Activated CD4-positive, alpha-beta memory T cell treated with anti-CD3 and anti-CD28 coated beads for 36 hours (primary cell): ENCODE measurements around the gene SNX30. TPM values are rescaled to one million over a fixed set of nuclear protein-coding genes. Genes with fewer than 3 reads are reported as not detected.

ENCODE experiments used
- CTCF ChIA-PET: fragments of 350-600 bp; sonication (Branson Sonifier 250); formaldehyde crosslinking; loops from one replicate; lab custom pipeline; 2021; ENCODE audit warnings: antibody characterized with exemption, inconsistent platforms; lab: Charles Lee
- POLR2A ChIA-PET: fragments of 350-600 bp; sonication (Branson Sonifier 250); formaldehyde crosslinking; loops from one replicate; lab custom pipeline; 2021; ENCODE audit warnings: antibody characterized with exemption; lab: Charles Lee
- DNase-seq: peaks from one replicate; pipeline ENCODE4 v3.0.0-alpha.2; 2020
- H3K27ac Mint-ChIP-seq: one replicate; pipeline ENCODE4 v1.8.0; 2021; ENCODE audit warnings: mixed read lengths
- H3K27me3 Mint-ChIP-seq: one replicate; pipeline ENCODE4 v1.8.0; 2021; ENCODE audit warnings: mixed read lengths
- H3K36me3 Mint-ChIP-seq: one replicate; pipeline ENCODE4 v1.8.0; 2021; ENCODE audit warnings: mixed read lengths
- H3K4me1 Mint-ChIP-seq: one replicate; pipeline ENCODE4 v1.8.0; 2021; ENCODE audit warnings: low read depth, mixed read lengths
- H3K4me3 Mint-ChIP-seq: one replicate; pipeline ENCODE4 v1.8.0; 2021; ENCODE audit warnings: mild to moderate bottlenecking, mixed read lengths
- H3K9me3 Mint-ChIP-seq: one replicate; pipeline ENCODE4 v1.8.0; 2021; ENCODE audit warnings: mixed read lengths
- intact Hi-C: fragments of 100-400 bp; cut with micrococcal nuclease; formaldehyde crosslinking; loops from one replicate; pipeline ENCODE4 v1.15.1; 2023
- total RNA-seq, 2 experiments: library from RNA; stranded (reverse); gene quantifications; one replicate each; pipeline ENCODE4 v1.2.3, GENCODE V29; 2021

The SNX30 gene, protein sequence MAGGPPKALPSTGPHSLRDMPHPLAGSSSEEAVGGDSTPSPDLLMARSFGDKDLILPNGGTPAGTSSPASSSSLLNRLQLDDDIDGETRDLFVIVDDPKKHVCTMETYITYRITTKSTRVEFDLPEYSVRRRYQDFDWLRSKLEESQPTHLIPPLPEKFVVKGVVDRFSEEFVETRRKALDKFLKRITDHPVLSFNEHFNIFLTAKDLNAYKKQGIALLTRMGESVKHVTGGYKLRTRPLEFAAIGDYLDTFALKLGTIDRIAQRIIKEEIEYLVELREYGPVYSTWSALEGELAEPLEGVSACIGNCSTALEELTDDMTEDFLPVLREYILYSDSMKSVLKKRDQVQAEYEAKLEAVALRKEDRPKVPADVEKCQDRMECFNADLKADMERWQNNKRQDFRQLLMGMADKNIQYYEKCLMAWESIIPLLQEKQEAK
- 1 to 10 TPM; 4.4 to 4.8 TPM for total RNA-seq

DNA sequence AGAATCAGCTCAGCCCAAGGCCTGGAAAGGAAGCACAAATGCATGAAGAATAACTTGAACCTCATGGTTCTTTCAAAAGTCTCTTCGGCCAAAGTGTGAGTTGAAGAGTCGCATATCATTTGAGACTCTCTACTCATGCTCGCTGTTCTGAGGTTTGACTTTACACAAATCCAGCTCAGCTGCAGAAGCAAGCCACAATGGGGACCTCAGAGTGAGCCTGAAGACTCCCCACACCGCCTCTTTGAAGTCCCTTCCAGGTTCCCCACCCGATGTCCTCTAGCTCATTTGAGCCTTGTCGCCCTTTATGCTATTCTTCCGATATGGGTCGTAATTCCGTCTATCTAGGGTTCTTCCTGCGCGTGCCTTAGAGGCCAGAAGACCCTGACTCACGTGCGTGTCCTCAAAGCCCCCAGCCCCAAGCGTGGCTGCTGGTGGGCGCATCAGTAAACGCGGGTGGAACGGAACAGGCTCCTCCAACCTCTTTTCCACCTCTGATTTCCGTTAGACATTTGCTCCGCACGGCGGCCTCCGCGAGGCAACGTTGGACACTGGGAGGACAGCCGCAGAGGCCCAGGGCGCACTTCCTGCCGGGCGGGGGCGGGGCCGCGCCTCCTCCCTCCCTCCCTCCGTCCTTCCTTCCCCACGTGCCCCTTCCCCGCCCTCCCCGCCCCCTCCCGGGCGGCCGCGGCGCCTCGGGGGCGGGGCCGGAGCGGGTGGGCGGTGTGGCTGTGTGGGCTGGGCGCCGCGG is at the start of gene SNX30:
Gene SNX30, plus strand, starts transcription at position 745 of the 748 bp plus-strand sequence. CDS start 242 bp downstream, outside the sequence.
- H3K4me3 Mint-ChIP-seq: peak within 1 kb of the TSS; percentile 76
- intact Hi-C loops: loop anchor here (1.0 to 10.0 kb wide), 7 partner anchors 32 to 1119 kb away; partner anchors contain the start of genes DNAJC25, INIP, KIAA1958 and PTBP3

GRCh38 chr9:112703304-112703703 is 47.3 kb upstream of the SNX30 start:
- intact Hi-C loops: no loop called here
- peaks cover 7% of the 10 kb centered on the region for H3K36me3 Mint-ChIP-seq
- CTCF ChIA-PET: interaction anchor here (1.4 kb wide), 1 partner anchor 90 kb away, joined by 4 read pairs; no protein-coding TSS in a partner anchor

More for the DNA sequence above, at the start of gene SNX30:
- ChIA-PET CTCF (interaction anchor here (1.0 to 1.8 kb wide), 5 partner anchors 31 to 69 kb away, joined by 3 to 7 read pairs (median 4); no protein-coding TSS in a partner anchor), POLR2A (interaction anchor here (0.5 to 1.2 kb wide), 2 partner anchors 32 to 441 kb away, joined by 4 to 7 read pairs; partner anchors contain the start of gene INIP)
- H3K4me1 Mint-ChIP-seq: peaks cover 55% of the 10 kb centered on the region
- H3K9me3 Mint-ChIP-seq: no peaks in the 10 kb centered on the region
- H3K36me3 Mint-ChIP-seq: no peaks in the 10 kb centered on the region
- H3K27ac Mint-ChIP-seq: peak within 1 kb of the TSS; percentile 78
- H3K27me3 Mint-ChIP-seq: no peaks in the 10 kb centered on the region
- peak; percentile 87 for DNase-seq

DNA sequence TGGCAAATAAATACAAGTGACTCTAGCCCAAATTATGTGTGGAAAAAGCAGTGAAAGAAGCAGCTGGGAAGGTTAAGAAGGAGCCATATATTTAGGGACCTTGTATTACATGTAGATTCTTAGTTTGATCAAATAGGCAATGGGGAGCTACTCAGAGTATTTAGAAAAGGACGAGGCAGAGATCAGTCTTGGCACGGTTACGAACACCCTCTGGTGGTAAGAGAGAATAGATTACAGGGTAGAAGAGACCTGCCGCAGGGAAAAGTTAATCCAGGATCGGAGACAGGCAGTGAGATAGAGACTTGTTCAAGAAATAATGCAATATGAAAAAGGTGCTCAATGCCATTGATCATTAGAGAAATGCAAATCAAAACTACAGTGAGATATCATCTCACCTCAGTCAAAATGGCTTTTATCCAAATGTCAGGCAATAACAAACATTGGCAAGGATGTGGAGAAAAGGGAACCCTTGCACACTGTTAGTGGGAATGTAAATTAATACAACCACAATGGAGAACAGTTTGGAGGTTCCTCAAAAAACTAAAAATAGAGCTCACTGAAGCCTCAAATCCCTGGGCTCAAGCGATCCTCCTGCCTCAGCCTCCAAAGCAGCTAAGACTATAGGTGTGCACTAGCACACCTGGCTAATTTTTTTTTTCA is 44.7 kb upstream of the SNX30 start:
- intact Hi-C loops: no loop called here
- ChIA-PET CTCF (no interaction called here), POLR2A (no interaction called here)
- DNase-seq: no peak
- Mint-ChIP-seq H3K4me3 (no peak overlapping the region), H3K4me1 (peaks cover 31% of the 10 kb centered on the region), H3K27ac (no peak overlapping the region), H3K36me3 (no peaks in the 10 kb centered on the region), H3K27me3 (no peaks in the 10 kb centered on the region), H3K9me3 (no peaks in the 10 kb centered on the region)

More at GRCh38 chr9:112703304-112703703, 47.3 kb upstream of the SNX30 start:
- no peak for DNase-seq
- H3K27ac Mint-ChIP-seq: no peak overlapping the region
- POLR2A ChIA-PET: no interaction called here
- peaks cover 32% of the 10 kb centered on the region for H3K4me1 Mint-ChIP-seq
- no peaks in the 10 kb centered on the region for H3K9me3 Mint-ChIP-seq
- no peaks in the 10 kb centered on the region for H3K27me3 Mint-ChIP-seq
- no peak overlapping the region for H3K4me3 Mint-ChIP-seq

- H3K36me3 Mint-ChIP-seq: peaks cover 16% of the 10 kb centered on the region
- H3K4me1 Mint-ChIP-seq: peaks cover 42% of the 10 kb centered on the region
- H3K9me3 Mint-ChIP-seq: no peaks in the 10 kb centered on the region
- no peak for DNase-seq
- H3K27ac Mint-ChIP-seq: no peak overlapping the region
- H3K27me3 Mint-ChIP-seq: no peaks in the 10 kb centered on the region
- ChIA-PET POLR2A (no interaction called here), CTCF (interaction anchor here (1.8 kb wide), 1 partner anchor 613 kb away, joined by 5 read pairs; no protein-coding TSS in a partner anchor)
- H3K4me3 Mint-ChIP-seq: no peak overlapping the region
- intact Hi-C loops: loop anchor here (10.0 kb wide), 1 partner anchor 796 kb away; no protein-coding TSS in a partner anchor
These were observed 39.4 kb upstream of the SNX30 start for GRCh38 chr9:112711050-112711689.

- POLR2A ChIA-PET: no interaction called here
- intact Hi-C loops: loop anchor here (10.0 kb wide), 1 partner anchor 798 kb away; no protein-coding TSS in a partner anchor
- H3K36me3 Mint-ChIP-seq: peaks cover 19% of the 10 kb centered on the region
- H3K27ac Mint-ChIP-seq: no peak overlapping the region
- no peaks in the 10 kb centered on the region for H3K27me3 Mint-ChIP-seq
- no peak overlapping the region for H3K4me3 Mint-ChIP-seq
- peaks cover 48% of the 10 kb centered on the region for H3K4me1 Mint-ChIP-seq
- CTCF ChIA-PET: interaction anchor here (0.5 kb wide), 1 partner anchor 626 kb away, joined by 3 read pairs; no protein-coding TSS in a partner anchor
- no peaks in the 10 kb centered on the region for H3K9me3 Mint-ChIP-seq
- DNase-seq: no peak
These were observed 37.9 kb upstream of the SNX30 start for GRCh38 chr9:112712678-112713077.

GRCh38 chr9:112717661-112718331 is 32.8 kb upstream of the SNX30 start, which contains the start of gene INIP:
Gene INIP (minus strand): TSS chr9:112718117. CDS start chr9:112716485, 1,632 bp downstream.
- Mint-ChIP-seq H3K36me3 (peaks cover 10% of the 10 kb centered on the region), H3K9me3 (no peaks in the 10 kb centered on the region), H3K4me3 (peak within 1 kb of the TSS; percentile 90), H3K27ac (peak within 1 kb of the TSS; percentile 93), H3K4me1 (peaks cover 35% of the 10 kb centered on the region), H3K27me3 (no peaks in the 10 kb centered on the region)
- DNase-seq: peak; percentile 99
- ChIA-PET CTCF (interaction anchor here (0.6 to 3.8 kb wide), 10 partner anchors 14 to 955 kb away, joined by 3 to 22 read pairs (median 4); partner anchors contain the start of gene HSDL2), POLR2A (interaction anchor here (0.8 to 2.2 kb wide), 7 partner anchors 10 to 338 kb away, joined by 3 to 9 read pairs (median 7); partner anchors contain the start of genes HSDL2 and KIAA1958)
- intact Hi-C loops: loop anchor here (1.0 to 10.0 kb wide), 9 partner anchors 33 to 803 kb away; partner anchors contain the start of genes KIAA1958 and SNX30

DNA sequence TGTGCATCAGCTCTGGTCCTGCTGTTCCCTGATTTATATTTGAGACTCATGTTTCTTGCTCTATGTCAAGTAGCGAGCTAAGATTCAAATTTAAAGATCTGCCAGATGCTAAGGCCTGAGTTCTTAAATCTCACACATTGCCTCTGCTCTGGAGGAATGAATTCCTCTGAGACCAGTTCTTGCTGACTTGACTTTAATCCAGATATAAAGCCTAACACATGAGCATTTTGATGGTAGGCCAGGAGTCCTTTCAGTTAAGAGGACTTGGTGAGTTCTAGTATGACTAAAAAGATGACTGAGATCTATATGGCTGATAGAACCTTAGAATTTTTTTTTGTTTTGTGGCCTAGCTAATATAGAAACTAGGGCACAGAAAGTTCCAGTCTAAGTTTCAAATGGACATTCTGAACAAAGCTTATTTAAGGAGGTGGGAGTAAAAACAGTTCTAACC is 31.3 kb upstream of the SNX30 start:
- H3K27ac Mint-ChIP-seq: no peak overlapping the region
- ChIA-PET POLR2A (interaction anchor here (0.6 kb wide), 1 partner anchor 72 kb away, joined by 3 read pairs; no protein-coding TSS in a partner anchor), CTCF (interaction anchor here (0.7 to 3.8 kb wide), 8 partner anchors 12 to 339 kb away, joined by 3 to 22 read pairs (median 4); partner anchors contain the start of gene SNX30)
- DNase-seq: no peak
- H3K4me3 Mint-ChIP-seq: peak overlapping the region; percentile 8
- H3K36me3 Mint-ChIP-seq: peaks cover 2% of the 10 kb centered on the region
- no peaks in the 10 kb centered on the region for H3K9me3 Mint-ChIP-seq
- intact Hi-C loops: loop anchor here (5.0 to 10.0 kb wide), 2 partner anchors 622 to 804 kb away; no protein-coding TSS in a partner anchor
- no peaks in the 10 kb centered on the region for H3K27me3 Mint-ChIP-seq
- H3K4me1 Mint-ChIP-seq: peaks cover 25% of the 10 kb centered on the region

DNA sequence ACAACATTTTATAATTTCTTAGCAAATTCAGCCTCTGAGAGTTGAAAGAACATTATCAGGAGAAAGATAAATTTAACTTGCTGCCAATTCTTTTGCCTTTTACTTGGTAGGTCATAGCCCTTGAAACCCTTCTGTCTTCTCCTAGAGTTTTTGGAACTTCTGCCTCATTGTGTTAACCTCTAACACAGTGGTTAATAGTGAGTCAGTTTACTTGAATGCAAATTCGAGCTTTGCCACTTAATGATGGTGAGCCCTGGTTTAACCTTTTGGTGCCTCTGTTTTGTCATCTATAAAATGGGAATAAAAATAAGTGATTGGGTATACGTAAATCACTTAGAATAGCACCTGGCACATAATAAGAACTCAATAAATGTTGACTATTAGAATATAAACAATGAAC is 30.9 kb upstream of the SNX30 start:
- CTCF ChIA-PET: interaction anchor here (0.8 to 3.8 kb wide), 6 partner anchors 12 to 339 kb away, joined by 3 to 22 read pairs (median 4); partner anchors contain the start of gene SNX30
- no peak overlapping the region for H3K4me3 Mint-ChIP-seq
- H3K27me3 Mint-ChIP-seq: no peaks in the 10 kb centered on the region
- H3K36me3 Mint-ChIP-seq: peaks cover 2% of the 10 kb centered on the region
- no peak overlapping the region for H3K27ac Mint-ChIP-seq
- POLR2A ChIA-PET: no interaction called here
- H3K4me1 Mint-ChIP-seq: peaks cover 23% of the 10 kb centered on the region
- intact Hi-C loops: loop anchor here (5.0 to 10.0 kb wide), 2 partner anchors 622 to 805 kb away; no protein-coding TSS in a partner anchor
- DNase-seq: no peak
- no peaks in the 10 kb centered on the region for H3K9me3 Mint-ChIP-seq

GRCh38 chr9:112720113-112720780 is 30.3 kb upstream of the SNX30 start:
- no peak for DNase-seq
- peaks cover 22% of the 10 kb centered on the region for H3K4me1 Mint-ChIP-seq
- no peak overlapping the region for H3K27ac Mint-ChIP-seq
- ChIA-PET CTCF (interaction anchor here (1.2 to 3.8 kb wide), 2 partner anchors 73 to 340 kb away, joined by 3 to 22 read pairs; no protein-coding TSS in a partner anchor), POLR2A (no interaction called here)
- no peaks in the 10 kb centered on the region for H3K9me3 Mint-ChIP-seq
- H3K4me3 Mint-ChIP-seq: no peak overlapping the region
- H3K27me3 Mint-ChIP-seq: no peaks in the 10 kb centered on the region
- peaks cover 2% of the 10 kb centered on the region for H3K36me3 Mint-ChIP-seq
- intact Hi-C loops: no loop called here
